T47D (cell line): ENCODE measurements around the gene CT45A6.
"Not testable (repeated sequence)": the region's sequence is repeated elsewhere in the genome, so short reads cannot be mapped to it uniquely, and the experiment has no call there.

Source experiments
- DNase-seq, 2 experiments: peaks; one replicate each; pipeline versions ENCODE4 v3.0.0 to v3.0.0-alpha.2; 2011 to 2012; ENCODE audit warnings: low read depth in 1 of 2, low spot score in 1 of 2
- in situ Hi-C: cut with HindIII; loops from 2 replicates; pipeline ENCODE4 v1.10.0; 2016; ENCODE audit warnings: low sequenced_read_pairs, low pct_unique_long_range_greater_than_20kb

The CT45A6 gene, protein sequence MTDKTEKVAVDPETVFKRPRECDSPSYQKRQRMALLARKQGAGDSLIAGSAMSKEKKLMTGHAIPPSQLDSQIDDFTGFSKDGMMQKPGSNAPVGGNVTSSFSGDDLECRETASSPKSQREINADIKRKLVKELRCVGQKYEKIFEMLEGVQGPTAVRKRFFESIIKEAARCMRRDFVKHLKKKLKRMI

DNA sequence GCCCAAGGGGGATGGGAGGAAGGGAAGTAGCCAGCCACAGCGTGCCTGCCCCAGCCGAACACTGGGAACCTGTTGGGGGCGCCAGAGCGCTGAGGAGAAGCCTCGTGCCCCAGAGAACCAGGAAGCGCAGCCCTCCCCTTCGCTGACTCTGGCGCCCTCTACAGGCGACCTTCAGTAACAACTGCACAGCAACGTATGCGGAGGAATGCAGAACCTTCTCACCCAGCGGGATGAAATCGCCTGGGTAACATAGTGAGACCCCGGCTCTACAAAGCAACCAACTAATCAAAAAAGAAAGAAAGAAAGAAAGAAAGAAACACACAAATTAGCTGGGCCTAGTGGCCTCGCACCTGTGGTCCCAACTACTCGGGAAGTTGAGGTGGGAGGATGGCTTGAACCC, at the start of gene CT45A6:
Gene CT45A6 (minus strand): TSS at position 101 of the 400 bp plus-strand sequence. CDS start 3,794 bp downstream, outside the sequence.
- in situ Hi-C loops, DNase-seq: not testable (repeated sequence)

DNA sequence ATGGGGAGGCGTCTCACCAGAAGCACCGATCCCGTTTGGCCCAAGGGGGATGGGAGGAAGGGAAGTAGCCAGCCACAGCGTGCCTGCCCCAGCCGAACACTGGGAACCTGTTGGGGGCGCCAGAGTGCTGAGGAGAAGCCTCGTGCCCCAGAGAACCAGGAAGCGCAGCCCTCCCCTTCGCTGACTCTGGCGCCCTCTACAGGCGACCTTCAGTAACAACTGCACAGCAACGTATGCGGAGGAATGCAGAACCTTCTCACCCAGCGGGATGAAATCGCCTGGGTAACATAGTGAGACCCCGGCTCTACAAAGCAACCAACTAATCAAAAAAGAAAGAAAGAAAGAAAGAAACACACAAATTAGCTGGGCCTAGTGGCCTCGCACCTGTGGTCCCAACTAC, 34.6 kb upstream of the CT45A6 start, which contains the start of gene CT45A7:
Gene CT45A7 (minus strand): TSS at position 101 of the 400 bp plus-strand sequence. CDS start 3,747 bp downstream, outside the sequence.
- in situ Hi-C loops, DNase-seq: not testable (repeated sequence)

DNA sequence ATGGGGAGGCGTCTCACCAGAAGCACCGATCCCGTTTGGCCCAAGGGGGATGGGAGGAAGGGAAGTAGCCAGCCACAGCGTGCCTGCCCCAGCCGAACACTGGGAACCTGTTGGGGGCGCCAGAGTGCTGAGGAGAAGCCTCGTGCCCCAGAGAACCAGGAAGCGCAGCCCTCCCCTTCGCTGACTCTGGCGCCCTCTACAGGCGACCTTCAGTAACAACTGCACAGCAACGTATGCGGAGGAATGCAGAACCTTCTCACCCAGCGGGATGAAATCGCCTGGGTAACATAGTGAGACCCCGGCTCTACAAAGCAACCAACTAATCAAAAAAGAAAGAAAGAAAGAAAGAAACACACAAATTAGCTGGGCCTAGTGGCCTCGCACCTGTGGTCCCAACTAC, 17.3 kb upstream of the CT45A6 start, which contains the start of gene CT45A2:
Gene CT45A2 (minus strand): TSS at position 101 of the 400 bp plus-strand sequence. CDS start 3,747 bp downstream, outside the sequence.
- DNase-seq, in situ Hi-C loops: not testable (repeated sequence)

DNA sequence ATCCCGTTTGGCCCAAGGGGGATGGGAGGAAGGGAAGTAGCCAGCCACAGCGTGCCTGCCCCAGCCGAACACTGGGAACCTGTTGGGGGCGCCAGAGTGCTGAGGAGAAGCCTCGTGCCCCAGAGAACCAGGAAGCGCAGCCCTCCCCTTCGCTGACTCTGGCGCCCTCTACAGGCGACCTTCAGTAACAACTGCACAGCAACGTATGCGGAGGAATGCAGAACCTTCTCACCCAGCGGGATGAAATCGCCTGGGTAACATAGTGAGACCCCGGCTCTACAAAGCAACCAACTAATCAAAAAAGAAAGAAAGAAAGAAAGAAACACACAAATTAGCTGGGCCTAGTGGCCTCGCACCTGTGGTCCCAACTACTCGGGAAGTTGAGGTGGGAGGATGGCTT, 17.2 kb downstream of the CT45A6 start, which contains the start of gene CT45A5:
Gene CT45A5 (minus strand): TSS at position 101 of the 400 bp plus-strand sequence. CDS start 3,774 bp downstream, outside the sequence.
- in situ Hi-C loops, DNase-seq: not testable (repeated sequence)

DNA sequence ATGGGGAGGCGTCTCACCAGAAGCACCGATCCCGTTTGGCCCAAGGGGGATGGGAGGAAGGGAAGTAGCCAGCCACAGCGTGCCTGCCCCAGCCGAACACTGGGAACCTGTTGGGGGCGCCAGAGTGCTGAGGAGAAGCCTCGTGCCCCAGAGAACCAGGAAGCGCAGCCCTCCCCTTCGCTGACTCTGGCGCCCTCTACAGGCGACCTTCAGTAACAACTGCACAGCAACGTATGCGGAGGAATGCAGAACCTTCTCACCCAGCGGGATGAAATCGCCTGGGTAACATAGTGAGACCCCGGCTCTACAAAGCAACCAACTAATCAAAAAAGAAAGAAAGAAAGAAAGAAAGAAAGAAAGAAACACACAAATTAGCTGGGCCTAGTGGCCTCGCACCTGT, 34.5 kb downstream of the CT45A6 start, which contains the start of gene CT45A3:
Gene CT45A3 (minus strand): TSS at position 101 of the 400 bp plus-strand sequence. CDS start 3,747 bp downstream, outside the sequence.
- DNase-seq, in situ Hi-C loops: not testable (repeated sequence)

DNA sequence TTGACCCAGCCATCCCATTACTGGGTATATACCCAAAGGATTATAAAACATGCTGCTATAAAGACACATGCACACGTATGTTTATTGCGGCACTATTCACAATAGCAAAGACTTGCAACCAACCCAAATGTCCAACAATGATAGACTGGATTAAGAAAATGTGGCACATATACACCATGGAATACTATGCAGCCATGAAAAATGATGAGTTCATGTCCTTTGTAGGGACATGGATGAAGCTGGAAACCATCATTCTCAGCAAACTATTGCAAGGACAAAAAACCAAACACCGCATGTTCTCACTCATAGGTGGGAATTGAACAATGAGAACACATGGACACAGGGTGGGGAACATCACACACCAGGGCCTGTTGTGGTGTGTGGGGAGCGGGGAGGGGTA, 57.8 kb downstream of the CT45A6 start:
- in situ Hi-C loops, DNase-seq: not testable (repeated sequence)
